GM19397 (cell line): ENCODE measurements around the gene EXD3.
"Not testable (repeated sequence)": the region's sequence is repeated elsewhere in the genome, so short reads cannot be mapped to it uniquely, and the experiment has no call there.

Experiments used
- ATAC-seq: cut with Tn5 transposase; IDR thresholded peaks from one replicate; pipeline ENCODE4 v1.9.1; 2021; ENCODE audit warnings: mild to moderate bottlenecking, moderate library complexity; ENCODE audit not compliant: unreplicated experiment

Gene EXD3

DNA sequence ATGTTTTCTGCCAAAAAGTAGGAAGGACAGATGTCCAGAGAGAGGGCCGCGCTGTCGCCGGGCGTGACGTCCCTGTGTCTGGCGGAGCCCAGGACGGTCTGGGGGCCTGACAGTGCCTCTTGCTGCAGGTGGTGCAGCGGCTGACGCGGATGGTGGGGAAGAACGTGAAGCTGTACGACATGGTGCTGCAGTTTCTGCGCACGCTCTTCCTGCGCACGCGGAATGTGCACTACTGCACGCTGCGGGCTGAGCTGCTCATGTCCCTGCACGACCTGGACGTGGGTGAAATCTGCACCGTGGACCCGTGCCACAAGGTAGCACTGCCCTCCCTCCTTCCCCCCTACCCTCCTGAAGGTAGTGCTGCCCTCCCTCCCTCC is 160.1 kb downstream of the EXD3 start:
- no peak for ATAC-seq

DNA sequence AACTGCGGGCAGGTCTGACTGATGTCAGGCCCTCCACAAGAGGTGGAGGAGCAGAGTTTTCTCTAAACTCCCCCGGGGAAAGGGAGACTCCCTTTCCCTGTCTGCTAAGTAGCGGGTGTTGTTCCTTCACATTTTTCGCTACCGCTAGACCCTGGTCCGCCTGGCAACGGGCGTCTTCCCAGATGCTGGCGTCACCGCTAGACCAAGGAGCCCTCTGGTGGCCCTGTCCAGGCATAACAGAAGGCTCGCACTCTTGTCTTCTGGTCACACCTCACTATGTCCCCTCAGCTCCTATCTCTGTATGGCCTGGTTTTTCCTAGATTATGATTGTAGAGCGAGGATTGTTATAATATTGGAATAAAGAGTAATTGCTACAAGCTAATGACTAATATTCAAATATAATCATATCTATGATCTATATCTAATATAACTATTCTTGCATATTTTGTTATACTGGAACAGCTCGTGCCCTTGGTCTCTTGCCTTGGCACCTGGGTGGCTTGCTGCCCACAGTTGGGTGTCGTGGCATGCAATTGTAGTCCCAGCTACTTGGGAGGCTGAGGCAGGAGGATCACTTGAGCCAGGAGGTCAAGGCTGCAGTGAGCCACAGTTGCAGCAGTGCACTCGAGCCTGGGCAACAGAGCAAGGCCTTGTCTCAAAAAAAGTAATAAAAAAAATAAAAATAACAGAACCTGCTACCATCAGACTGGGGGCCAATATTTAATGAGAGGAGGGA is 160.6 kb downstream of the EXD3 start:
- ATAC-seq = not testable (repeated sequence)
